HG03378 (cell line): ENCODE measurements around the gene NRXN3.

Source experiments
- ATAC-seq: cut with Tn5 transposase; IDR thresholded peaks from one replicate; pipeline ENCODE4 v1.9.1; 2021; ENCODE audit warnings: mild to moderate bottlenecking, moderate library complexity; ENCODE audit not compliant: unreplicated experiment

Gene NRXN3

DNA sequence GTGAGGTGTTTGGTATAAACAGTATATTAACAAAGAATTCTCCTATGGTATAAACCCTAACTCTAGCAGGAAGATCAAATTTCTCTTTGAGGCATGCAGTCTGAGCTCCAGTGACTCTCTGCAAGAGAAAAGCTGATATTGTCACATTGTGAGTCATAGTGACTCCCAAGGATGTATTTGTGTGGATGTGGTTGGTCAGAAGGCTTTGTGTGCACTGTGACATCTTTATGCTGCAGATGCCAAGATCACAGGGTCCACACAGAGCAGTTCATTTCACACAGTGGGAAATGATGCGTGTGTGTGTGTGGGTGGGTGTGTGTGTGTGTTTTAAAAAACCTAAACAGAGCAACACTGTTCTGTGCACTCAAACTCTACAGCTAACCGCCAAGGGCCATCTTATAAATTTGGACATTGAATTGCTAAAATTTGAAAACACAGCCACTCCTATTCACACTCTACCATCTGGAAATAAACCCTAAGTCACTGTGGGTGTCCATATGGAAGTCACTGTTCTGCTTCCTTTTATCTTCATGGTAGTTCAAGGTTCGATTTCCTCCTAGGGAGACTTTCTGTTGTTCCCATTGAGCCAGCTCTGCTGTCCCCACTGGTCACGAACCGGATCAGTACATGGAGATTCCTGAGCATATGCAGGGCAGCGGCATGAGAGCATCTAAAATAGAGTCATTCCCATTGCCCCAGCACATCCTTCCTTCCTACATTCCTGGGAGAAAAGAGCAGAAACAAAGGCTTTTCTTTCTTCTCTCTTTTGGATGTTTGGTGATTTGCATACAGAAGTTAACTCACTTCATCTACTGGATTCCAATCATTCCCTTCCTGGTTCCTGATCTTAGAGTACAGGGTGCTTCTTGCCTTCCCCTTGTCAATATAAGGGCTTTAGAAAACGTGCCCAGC lies 1313.6 kb downstream of the NRXN3 start:
- ATAC-seq = no peak

- ATAC-seq = no peak
Measured at GRCh38 chr14:79487632-79488031, 1317.5 kb downstream of the NRXN3 start.

GRCh38 chr14:79491161-79491560 lies 1321.0 kb downstream of the NRXN3 start:
- no peak for ATAC-seq

DNA sequence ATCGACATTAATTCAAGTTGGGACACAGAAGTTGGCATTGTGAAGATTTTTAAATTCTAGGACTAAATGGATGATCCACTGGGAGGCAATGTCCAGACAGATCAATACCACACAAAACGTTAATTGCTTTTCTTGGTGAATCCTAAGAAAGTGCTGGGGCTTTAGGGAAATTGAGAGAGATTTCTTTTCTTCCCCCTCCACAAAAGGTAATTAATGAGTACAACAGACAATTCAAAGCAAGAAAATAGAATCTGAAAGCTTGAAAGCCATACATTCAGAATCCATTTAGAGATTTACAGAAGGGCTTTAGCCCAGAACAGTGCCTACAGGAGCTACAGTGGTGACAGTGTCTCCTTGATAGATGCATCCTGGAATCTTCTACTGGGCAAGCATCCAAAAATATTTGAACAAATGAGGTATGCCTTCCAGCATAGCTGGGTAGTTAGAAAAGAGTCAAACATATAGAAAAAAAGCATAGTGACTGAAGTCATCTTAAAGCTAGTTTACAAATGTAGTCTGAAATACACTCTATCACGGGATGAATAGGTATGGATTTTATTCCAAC lies 1323.0 kb downstream of the NRXN3 start:
- ATAC-seq = no peak

DNA sequence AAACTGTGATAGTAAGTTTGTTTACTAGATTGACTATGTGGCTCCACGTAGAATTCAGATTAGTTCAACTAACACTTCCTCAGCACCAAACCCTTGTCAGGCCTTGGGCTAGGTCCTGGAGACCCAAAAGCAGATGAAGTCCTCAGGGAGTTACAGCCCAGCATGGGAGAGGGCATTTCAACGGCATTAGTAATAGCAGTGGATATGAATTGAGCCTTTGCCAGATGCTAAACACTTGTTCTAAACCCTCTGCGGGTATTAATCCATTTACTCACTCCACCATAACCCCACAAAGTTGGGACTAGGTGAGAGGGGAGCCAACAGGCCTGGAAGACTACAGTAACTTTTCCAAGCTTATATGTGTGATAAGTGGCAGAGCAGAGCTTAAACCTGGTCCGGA lies 1326.5 kb downstream of the NRXN3 start:
- no peak for ATAC-seq

DNA sequence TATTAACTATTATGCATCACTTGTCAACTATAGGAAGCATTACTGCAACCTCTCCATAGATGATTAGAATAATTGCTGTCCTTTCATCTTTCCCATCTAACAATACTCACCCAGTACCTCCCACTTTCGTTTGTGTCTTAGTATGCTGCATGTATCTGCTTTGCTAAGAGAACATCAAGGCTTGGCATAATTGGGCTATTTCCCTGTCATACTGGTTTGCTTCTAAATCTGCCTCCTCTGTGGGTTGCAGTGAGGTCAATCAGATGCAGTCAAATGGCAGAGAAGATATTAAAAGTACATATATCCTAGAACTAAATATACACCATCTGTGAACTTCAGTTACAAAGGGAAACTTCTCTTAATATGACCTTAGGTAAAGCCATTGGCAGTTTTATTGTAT lies 1330.3 kb downstream of the NRXN3 start:
- no peak for ATAC-seq

DNA sequence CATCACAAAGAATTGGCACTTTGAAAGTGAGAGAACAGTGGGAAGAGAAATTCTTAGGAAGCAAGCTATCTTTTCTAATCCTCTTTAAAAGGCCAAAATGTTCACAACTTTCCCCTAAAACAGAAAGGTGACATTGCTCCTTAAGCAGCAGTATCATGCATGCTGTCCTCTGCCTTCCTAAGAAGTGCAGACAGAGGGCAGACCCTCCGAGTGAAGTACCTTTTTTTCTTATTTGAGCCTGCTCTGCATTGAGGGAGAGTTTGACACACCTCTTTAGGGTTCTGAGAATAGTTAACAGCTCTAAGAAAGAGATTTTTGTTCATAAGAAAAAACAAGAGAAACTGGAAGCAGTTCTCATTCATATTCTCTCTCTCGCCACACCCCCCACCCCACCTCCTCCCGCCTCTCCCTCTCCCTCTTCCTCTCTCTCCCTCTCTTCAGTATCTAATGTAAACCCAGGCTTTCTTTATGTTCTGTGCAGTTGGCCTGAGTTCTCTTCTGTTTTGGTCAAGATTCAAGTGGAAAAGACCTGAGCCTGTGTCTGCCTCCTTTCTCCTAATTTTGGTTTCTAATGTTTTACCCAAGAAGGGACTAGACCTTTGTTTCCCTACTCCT lies 1332.1 kb downstream of the NRXN3 start:
- ATAC-seq = no peak

DNA sequence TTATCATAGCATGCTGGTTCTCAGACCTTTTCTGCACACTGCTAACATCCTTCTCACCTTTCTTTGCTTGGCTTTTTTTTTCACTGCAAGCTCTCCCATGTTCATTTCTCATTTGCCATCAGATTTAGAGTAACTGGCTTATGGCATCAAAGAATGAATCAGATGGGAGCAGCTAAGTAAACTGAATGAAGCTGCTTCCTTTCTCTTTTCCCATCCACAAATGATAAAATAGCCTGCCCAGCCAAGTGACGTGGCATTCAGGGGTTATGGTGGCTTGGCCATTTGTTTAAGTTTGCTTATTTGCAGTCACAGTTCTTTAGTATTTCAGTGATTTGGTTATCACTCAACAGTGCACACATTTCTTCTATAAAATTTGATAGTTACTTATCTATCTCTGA lies 1332.6 kb downstream of the NRXN3 start:
- ATAC-seq = no peak

DNA sequence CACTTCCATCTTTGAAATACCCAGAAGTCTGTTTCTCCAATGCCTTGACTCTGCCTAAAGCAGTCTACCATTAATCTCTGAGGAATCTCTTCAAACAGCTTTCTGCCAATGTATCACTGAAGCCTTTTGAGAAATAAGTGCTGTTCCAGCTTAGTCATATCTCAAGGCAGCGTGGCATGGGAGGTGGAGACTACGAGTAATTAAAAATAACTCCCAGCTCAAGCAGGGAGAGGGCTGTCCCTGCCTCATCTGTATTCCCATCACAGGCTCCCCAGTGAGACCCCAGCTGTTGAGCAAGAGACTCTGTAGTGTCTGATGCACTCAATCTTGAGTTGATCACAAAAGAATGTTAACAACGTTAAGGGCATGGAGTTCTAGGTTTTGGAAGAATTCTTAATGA lies 1340.5 kb downstream of the NRXN3 start:
- ATAC-seq = no peak

DNA sequence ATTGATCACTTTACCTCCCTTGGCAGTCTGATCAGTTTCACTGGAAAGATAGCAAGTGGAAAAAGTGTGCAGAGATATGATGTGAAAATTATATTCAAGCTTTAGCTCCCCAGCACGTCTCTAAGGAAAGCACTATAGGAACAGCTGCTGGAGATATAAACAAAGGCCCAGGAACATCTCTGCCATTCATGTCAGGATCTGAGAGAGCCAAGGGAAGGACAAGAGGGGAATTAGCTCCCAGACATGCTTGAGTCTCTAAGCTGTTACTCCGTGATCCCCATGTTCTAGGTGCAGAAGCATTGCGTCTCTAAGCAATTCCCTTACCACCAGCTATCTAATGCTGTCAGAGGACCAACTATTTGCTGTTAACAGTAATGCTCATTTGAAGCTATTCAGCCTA lies 1341.0 kb downstream of the NRXN3 start:
- ATAC-seq = no peak

DNA sequence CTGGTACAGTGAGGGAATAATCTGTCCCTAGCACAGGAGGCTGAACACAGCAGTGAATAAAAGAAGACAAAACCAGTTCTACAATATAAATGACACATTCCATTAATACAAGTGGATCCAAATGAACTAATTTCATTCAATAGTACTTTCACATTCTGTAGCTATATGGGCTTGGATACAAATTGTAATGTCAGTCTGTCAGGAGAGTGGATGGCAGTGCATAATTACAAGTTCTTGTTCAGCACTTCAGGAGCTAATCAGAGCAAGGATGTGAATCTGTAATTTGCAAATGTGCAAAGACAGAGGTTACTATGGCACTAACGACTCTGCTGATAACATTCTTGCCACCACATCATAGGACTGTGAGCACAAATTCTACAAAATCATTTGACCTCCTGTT lies 1343.3 kb downstream of the NRXN3 start:
- no peak for ATAC-seq

GRCh38 chr14:79514700-79515099 lies 1344.5 kb downstream of the NRXN3 start:
- no peak for ATAC-seq

- no peak for ATAC-seq
Measured at GRCh38 chr14:79515158-79515557, 1345.0 kb downstream of the NRXN3 start.

GRCh38 chr14:79516009-79516408 lies 1345.8 kb downstream of the NRXN3 start:
- no peak for ATAC-seq

- ATAC-seq = no peak
Measured at GRCh38 chr14:79525416-79525815, 1355.2 kb downstream of the NRXN3 start.

DNA sequence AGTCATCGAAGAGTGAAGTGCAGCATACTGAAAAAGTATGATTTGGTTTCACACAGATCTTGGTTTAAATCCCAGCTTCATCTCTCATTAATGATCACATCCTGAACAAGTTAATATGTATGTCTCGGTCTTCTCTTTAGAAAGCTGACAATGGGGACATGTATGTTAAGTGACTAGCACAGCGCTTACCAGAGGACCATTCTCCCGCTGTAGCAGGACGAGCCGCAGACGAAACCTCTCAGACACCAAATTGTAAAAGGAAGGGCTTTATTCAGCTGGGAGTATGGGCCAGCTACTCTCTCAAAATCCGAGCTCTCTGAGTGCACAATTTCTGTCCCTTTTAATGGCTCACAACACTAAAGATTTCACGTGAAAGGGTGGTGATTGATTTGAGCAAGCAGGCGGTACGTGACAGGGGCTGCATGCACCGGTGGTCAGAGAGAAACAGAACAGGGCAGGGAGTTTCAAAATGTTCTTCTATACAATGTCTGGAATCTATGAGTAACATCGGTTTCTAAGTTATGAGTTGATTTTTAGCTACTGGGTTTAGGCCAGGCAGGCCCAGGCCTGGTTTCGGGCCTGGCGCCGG lies 1358.7 kb downstream of the NRXN3 start:
- ATAC-seq = no peak

DNA sequence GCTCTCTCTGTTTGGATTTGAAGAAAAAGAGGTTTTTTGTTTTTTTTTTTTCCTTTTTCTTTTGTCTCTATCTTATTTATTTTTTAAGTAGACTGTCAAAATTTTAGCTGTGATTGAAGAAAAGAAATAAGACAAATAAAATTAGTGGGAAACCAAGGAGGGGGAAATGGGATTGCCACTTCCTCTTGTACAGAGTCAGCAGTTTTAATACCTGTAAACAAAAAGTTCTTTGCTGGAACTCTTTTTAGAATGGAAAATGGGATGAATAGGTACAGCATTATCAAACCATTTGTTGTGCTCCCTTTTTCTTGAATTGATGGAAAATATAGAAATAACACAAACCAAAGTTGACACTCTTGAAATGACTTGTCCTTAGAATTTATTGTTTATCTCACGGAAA lies 1360.4 kb downstream of the NRXN3 start:
- ATAC-seq = no peak

- ATAC-seq = no peak
Measured at GRCh38 chr14:79534703-79535353, 1364.7 kb downstream of the NRXN3 start.

DNA sequence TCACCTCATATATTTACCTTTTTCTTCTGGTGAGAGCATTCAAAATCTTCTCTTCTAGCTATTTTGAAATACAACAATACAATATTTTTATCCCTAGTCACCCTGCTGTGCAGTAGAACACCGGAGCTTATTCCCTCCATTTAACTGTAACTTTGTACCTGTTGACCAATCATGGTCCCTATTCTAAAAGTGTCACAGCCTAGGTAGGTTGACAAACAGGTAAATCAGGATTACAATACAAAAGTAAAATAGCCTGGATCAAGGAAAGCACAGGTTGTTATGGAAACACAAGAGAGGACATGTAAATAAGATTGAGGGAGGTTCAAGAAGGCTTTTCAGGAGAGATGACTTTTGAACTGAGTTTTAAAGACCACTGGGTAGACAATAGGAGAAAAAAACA lies 1370.2 kb downstream of the NRXN3 start:
- ATAC-seq = no peak

DNA sequence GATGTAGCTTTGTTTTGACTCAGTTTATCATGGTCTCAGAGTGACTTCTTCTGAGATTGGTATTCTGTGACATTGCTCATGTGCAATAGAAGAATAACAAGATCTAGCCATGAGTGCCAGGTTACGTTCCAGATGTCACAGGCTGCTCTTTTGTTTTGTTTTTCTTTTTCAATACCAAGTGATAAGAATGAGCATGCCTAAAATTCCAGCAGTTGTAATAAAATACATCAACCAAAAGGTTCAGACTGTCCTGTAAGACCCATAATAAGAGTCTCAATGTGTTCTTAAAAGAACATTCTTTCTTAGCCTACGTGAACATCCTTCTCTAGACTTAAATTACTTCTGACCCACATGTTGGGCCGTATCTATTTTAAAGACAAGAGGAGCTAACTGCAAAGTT lies 1371.9 kb downstream of the NRXN3 start:
- ATAC-seq = no peak

DNA sequence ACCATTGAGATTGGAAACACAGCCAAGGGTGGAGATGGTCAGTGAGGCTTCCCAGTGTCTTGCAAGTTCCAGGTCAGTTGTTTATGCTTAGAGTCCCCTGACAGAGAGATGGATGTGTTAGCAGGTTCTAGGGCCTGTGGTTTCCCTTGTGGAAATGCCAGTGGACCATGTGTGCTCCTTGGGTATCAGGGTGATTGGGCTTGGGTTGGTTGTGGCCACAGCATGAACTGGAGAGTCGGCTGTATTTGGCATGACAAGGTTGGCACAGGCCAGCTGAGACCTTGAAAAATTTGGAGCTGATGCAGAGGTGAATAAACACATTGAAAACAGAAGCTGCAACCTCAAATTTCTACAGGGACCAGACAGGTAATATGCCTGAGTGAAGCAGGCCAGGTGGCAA lies 1373.2 kb downstream of the NRXN3 start:
- no peak for ATAC-seq
